IMR-90 (cell line): ENCODE data around the gene CUEDC2. TPM values are rescaled to one million over a fixed set of nuclear protein-coding genes. Genes with fewer than 3 reads are reported as not detected.

Source experiments
- CHD1 ChIP-seq: IDR thresholded peaks from 2 replicates; pipeline ENCODE4 v1.6.1; 2012; ENCODE audit warnings: low read depth, low read length, improper control_type of control experiment
- MAZ ChIP-seq: IDR thresholded peaks from 2 replicates; pipeline ENCODE4 v1.6.1; 2012; ENCODE audit warnings: low read depth, mild to moderate bottlenecking, low read length, improper control_type of control experiment, moderate library complexity, borderline replicate concordance
- MXI1 ChIP-seq: IDR thresholded peaks from 2 replicates; pipeline ENCODE4 v1.6.1; 2012; ENCODE audit warnings: low read depth, mild to moderate bottlenecking, low read length, moderate library complexity, borderline replicate concordance
- SMC3 ChIP-seq: fragments of 150-350 bp; IDR thresholded peaks from 2 replicates; pipeline ENCODE4 v1.6.1; 2016; ENCODE audit warnings: low read depth, mild to moderate bottlenecking, antibody characterized with exemption, low read length, moderate library complexity
- USF2 ChIP-seq: fragments of 150-350 bp; IDR thresholded peaks from 2 replicates; pipeline ENCODE4 v1.6.1; 2017; ENCODE audit warnings: mild to moderate bottlenecking, antibody characterized with exemption, low read length, low read depth
- polyA plus RNA-seq, 3 experiments: library from polyadenylated mRNA; depleted of rRNA; stranded (reverse); fragments of >200 nt; gene quantifications; 2 replicates each; pipeline ENCODE4 v1.2.3, GENCODE V29; 2012; ENCODE audit warnings: low replicate concordance in 1 of 3
- total RNA-seq: library from RNA; depleted of rRNA; stranded (reverse); fragments of >200 nt; gene quantifications from 2 replicates; pipeline ENCODE4 v1.2.3, GENCODE V29; 2012

The CUEDC2 gene
- total and polyA plus RNA-seq, 2 of the 4 experiments (the other 2 are of a cell fraction), result 55.7 to 84.9 TPM

- TF ChIP-seq USF2, result no peak
- no peak for TF ChIP-seq CHD1
- no peak for TF ChIP-seq MXI1
- no peak for TF ChIP-seq MAZ
- no peak for TF ChIP-seq SMC3
These were observed 10.9 kb downstream of the CUEDC2 start (continued) for GRCh38 chr10:102421507-102421756.
